ENCODE data around the gene NME2. TPM values are rescaled to one million over a fixed set of nuclear protein-coding genes. Genes with fewer than 3 reads are reported as not detected.
A peak's percentile ranks its signal among the peaks of the same experiment; 100 is the strongest.

The NME2 gene
- total RNA-seq, result 469 TPM
- polyA plus RNA-seq (ENCODE audit: insufficient read depth in 1 of 8, insufficient read length in 8 of 8, low replicate concordance in 1 of 8), result 100 to 1,000 TPM; 333 to 419 (median 370) TPM
- long read RNA-seq, donor 1, transcript NME2-205 (5 exons, 826 nt), result major isoform, 109 of 154 reads
- long read RNA-seq, donor 1, transcript NME2-202 (4 exons, 866 nt), result minor isoform, 20 of 154 reads
- long read RNA-seq, donor 1, transcript NME2-209 (2 exons, 789 nt), result minor isoform, 15 of 154 reads
- long read RNA-seq, donor 1, transcript NME2-201 (4 exons, 568 nt), result minor isoform, 5 of 154 reads
- long read RNA-seq, donor 1, partial matches to known transcripts, result 0 of 154 reads
- long read RNA-seq, donor 1, other reads (novel, unspliced or antisense), result 0 of 154 reads
- long read RNA-seq, donor 2, transcript NME2-205 (5 exons, 826 nt), result major isoform, 21 of 30 reads
- long read RNA-seq, donor 2, partial matches to known transcripts, result 0 of 30 reads
- long read RNA-seq, donor 2, other reads (novel, unspliced or antisense), result 0 of 30 reads
- long read RNA-seq, donor 3, transcript NME2-205 (5 exons, 826 nt), result major isoform, 171 of 226 reads
- long read RNA-seq, donor 3, transcript NME2-208 (3 exons, 565 nt), result minor isoform, 10 of 226 reads
- long read RNA-seq, donor 3, transcript NME2-202 (4 exons, 866 nt), result minor isoform, 20 of 226 reads
- long read RNA-seq, donor 3, transcript NME2-209 (2 exons, 789 nt), result minor isoform, 18 of 226 reads
- long read RNA-seq, donor 3, partial matches to known transcripts, result 0 of 226 reads
- long read RNA-seq, donor 3, other reads (novel, unspliced or antisense), result 0 of 226 reads
- long read RNA-seq, donor 4, transcript NME2-209 (2 exons, 789 nt), result minor isoform, 15 of 220 reads
- long read RNA-seq, donor 4, transcript NME2-208 (3 exons, 565 nt), result minor isoform, 8 of 220 reads
- long read RNA-seq, donor 4, transcript NME2-202 (4 exons, 866 nt), result minor isoform, 32 of 220 reads
- long read RNA-seq, donor 4, transcript NME2-205 (5 exons, 826 nt), result major isoform, 154 of 220 reads
- long read RNA-seq, donor 4, partial matches to known transcripts, result 0 of 220 reads
- long read RNA-seq, donor 4, other reads (novel, unspliced or antisense), result 0 of 220 reads
- long read RNA-seq, donor 5, transcript NME2-209 (2 exons, 789 nt), result minor isoform, 62 of 603 reads
- long read RNA-seq, donor 5, transcript NME2-205 (5 exons, 826 nt), result major isoform, 275 of 603 reads
- long read RNA-seq, donor 5, transcript NME2-202 (4 exons, 866 nt), result minor isoform, 71 of 603 reads
- long read RNA-seq, donor 5, transcript NME2-204 (5 exons, 749 nt), result minor isoform, 156 of 603 reads
- long read RNA-seq, donor 5, partial matches to known transcripts, result 10 of 603 reads
- long read RNA-seq, donor 5, other reads (novel, unspliced or antisense), result 5 of 603 reads
- long read RNA-seq, donor 6, transcript NME2-208 (3 exons, 565 nt), result minor isoform, 17 of 570 reads
- long read RNA-seq, donor 6, transcript NME2-209 (2 exons, 789 nt), result minor isoform, 42 of 570 reads
- long read RNA-seq, donor 6, transcript NME2-205 (5 exons, 826 nt), result major isoform, 380 of 570 reads
- long read RNA-seq, donor 6, transcript NME2-202 (4 exons, 866 nt), result minor isoform, 90 of 570 reads
- long read RNA-seq, donor 6, partial matches to known transcripts, result 11 of 570 reads
- long read RNA-seq, donor 6, other reads (novel, unspliced or antisense), result 6 of 570 reads
- long read RNA-seq, donor 7, transcript NME2-202 (4 exons, 866 nt), result minor isoform, 53 of 467 reads
- long read RNA-seq, donor 7, transcript NME2-209 (2 exons, 789 nt), result minor isoform, 51 of 467 reads
- long read RNA-seq, donor 7, transcript NME2-201 (4 exons, 568 nt), result minor isoform, 10 of 467 reads
- long read RNA-seq, donor 7, transcript NME2-205 (5 exons, 826 nt), result major isoform, 318 of 467 reads
- long read RNA-seq, donor 7, partial matches to known transcripts, result 12 of 467 reads
- long read RNA-seq, donor 7, other reads (novel, unspliced or antisense), result 7 of 467 reads
- long read RNA-seq, donor 8, transcript NME2-202 (4 exons, 866 nt), result minor isoform, 28 of 292 reads
- long read RNA-seq, donor 8, transcript NME2-205 (5 exons, 826 nt), result major isoform, 184 of 292 reads
- long read RNA-seq, donor 8, transcript NME2-209 (2 exons, 789 nt), result minor isoform, 47 of 292 reads
- long read RNA-seq, donor 8, transcript NME2-208 (3 exons, 565 nt), result minor isoform, 9 of 292 reads
- long read RNA-seq, donor 8, partial matches to known transcripts, result 7 of 292 reads
- long read RNA-seq, donor 8, other reads (novel, unspliced or antisense), result 0 of 292 reads
- long read RNA-seq, donor 9, transcript NME2-202 (4 exons, 866 nt), result minor isoform, 38 of 285 reads
- long read RNA-seq, donor 9, transcript NME2-205 (5 exons, 826 nt), result major isoform, 178 of 285 reads
- long read RNA-seq, donor 9, transcript NME2-201 (4 exons, 568 nt), result minor isoform, 11 of 285 reads
- long read RNA-seq, donor 9, transcript NME2-209 (2 exons, 789 nt), result minor isoform, 39 of 285 reads
- long read RNA-seq, donor 9, partial matches to known transcripts, result 10 of 285 reads
- long read RNA-seq, donor 9, other reads (novel, unspliced or antisense), result 0 of 285 reads
- long read RNA-seq, donor 10, transcript NME2-205 (5 exons, 826 nt), result major isoform, 293 of 454 reads
- long read RNA-seq, donor 10, transcript NME2-202 (4 exons, 866 nt), result minor isoform, 49 of 454 reads
- long read RNA-seq, donor 10, transcript NME2-208 (3 exons, 565 nt), result minor isoform, 21 of 454 reads
- long read RNA-seq, donor 10, transcript NME2-209 (2 exons, 789 nt), result minor isoform, 54 of 454 reads
- long read RNA-seq, donor 10, partial matches to known transcripts, result 25 of 454 reads
- long read RNA-seq, donor 10, other reads (novel, unspliced or antisense), result 0 of 454 reads
- long read RNA-seq, donor 11, transcript NME2-205 (5 exons, 826 nt), result major isoform, 216 of 319 reads
- long read RNA-seq, donor 11, transcript NME2-209 (2 exons, 789 nt), result minor isoform, 37 of 319 reads
- long read RNA-seq, donor 11, transcript NME2-201 (4 exons, 568 nt), result minor isoform, 8 of 319 reads
- long read RNA-seq, donor 11, transcript NME2-202 (4 exons, 866 nt), result minor isoform, 30 of 319 reads
- long read RNA-seq, donor 11, partial matches to known transcripts, result 11 of 319 reads
- long read RNA-seq, donor 11, other reads (novel, unspliced or antisense), result 0 of 319 reads

DNA sequence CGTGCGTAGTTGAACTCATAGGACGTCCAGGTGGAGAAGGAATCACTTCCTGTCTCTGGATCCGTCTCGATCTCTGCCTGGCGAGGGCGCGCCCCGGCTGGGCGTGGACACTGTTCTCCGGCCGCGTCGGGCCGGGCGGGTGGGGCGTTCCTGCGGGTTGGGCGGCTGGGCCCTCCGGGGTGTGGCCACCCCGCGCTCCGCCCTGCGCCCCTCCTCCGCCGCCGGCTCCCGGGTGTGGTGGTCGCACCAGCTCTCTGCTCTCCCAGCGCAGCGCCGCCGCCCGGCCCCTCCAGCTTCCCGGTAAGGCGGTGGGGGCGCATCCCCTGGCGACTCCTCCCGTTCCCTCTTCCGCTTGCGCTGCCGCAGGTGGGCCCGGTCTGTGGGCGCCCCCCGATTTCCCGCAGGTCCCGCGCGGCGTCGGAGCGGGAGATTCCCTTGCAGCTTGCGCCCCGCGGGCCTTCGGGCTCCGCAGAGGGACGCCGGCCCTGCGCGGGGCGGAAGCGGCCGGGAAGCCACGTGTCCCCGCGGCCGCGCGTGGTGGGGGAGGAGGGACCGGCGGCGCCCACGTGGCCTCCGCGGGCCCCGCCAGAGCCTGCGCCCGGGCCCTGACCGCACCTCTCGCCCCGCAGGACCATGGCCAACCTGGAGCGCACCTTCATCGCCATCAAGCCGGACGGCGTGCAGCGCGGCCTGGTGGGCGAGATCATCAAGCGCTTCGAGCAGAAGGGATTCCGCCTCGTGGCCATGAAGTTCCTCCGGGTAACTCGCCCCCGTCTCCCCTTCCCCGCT is at the start of gene NME2:
Gene NME2, plus strand, starts transcription at position 214 of the 789 bp plus-strand sequence. Its CDS starts 420 bp downstream, at position 634.
- Histone ChIP-seq H3K27me3 (ENCODE audit: control insufficient read depth, insufficient read depth, low read length) (no peaks in the 10 kb centered on the region), H3K36me3 (ENCODE audit: control insufficient read depth, insufficient read depth, low read length) (peaks cover 46% of the 10 kb centered on the region), H3K4me1 (ENCODE audit: control insufficient read depth, insufficient read depth, low read length) (peaks cover 13% of the 10 kb centered on the region), H3K9me3 (replicated peaks; ENCODE audit: control insufficient read depth, low read depth, low read length) (no peaks in the 10 kb centered on the region), H3K27ac (ENCODE audit: low read length) (peak within 1 kb of the TSS; percentile 91), H3K4me3 (ENCODE audit: low read length) (peak within 1 kb of the TSS; percentile 71)
- WGBS (ENCODE audit: insufficient coverage), result under 1% methylated on average over 98 of the region's 98 CpGs
- DNase-seq, result peak; percentile 93

- no peak overlapping the region for H3K4me3 ChIP-seq (ENCODE audit: low read length)
- H3K27ac ChIP-seq (ENCODE audit: low read length), result no peak overlapping the region
- 77% methylated on average over 3 of the region's 14 CpGs for WGBS (ENCODE audit: insufficient coverage)
Observed at GRCh38 chr17:51118330-51119195, 47.6 kb upstream of the NME2 start.

GRCh38 chr17:51119415-51120356 is 46.5 kb upstream of the NME2 start:
- Histone ChIP-seq H3K27me3 (ENCODE audit: control insufficient read depth, insufficient read depth, low read length) (no peaks in the 10 kb centered on the region), H3K4me1 (ENCODE audit: control insufficient read depth, insufficient read depth, low read length) (peaks cover 13% of the 10 kb centered on the region), H3K27ac (ENCODE audit: low read length) (peak overlapping the region; percentile 97), H3K4me3 (ENCODE audit: low read length) (peak overlapping the region; percentile 79), H3K9me3 (replicated peaks; ENCODE audit: control insufficient read depth, low read depth, low read length) (no peaks in the 10 kb centered on the region), H3K36me3 (ENCODE audit: control insufficient read depth, insufficient read depth, low read length) (no peaks in the 10 kb centered on the region)
- WGBS (ENCODE audit: insufficient coverage), result under 1% methylated on average over 28 of the region's 49 CpGs
- DNase-seq, result peak; percentile 89

More at GRCh38 chr17:51118330-51119195, 47.6 kb upstream of the NME2 start:
- Histone ChIP-seq H3K27me3 (ENCODE audit: control insufficient read depth, insufficient read depth, low read length) (no peaks in the 10 kb centered on the region), H3K9me3 (replicated peaks; ENCODE audit: control insufficient read depth, low read depth, low read length) (no peaks in the 10 kb centered on the region), H3K4me1 (ENCODE audit: control insufficient read depth, insufficient read depth, low read length) (peaks cover 13% of the 10 kb centered on the region), H3K36me3 (ENCODE audit: control insufficient read depth, insufficient read depth, low read length) (no peaks in the 10 kb centered on the region)
- DNase-seq, result peak; percentile 33

DNA sequence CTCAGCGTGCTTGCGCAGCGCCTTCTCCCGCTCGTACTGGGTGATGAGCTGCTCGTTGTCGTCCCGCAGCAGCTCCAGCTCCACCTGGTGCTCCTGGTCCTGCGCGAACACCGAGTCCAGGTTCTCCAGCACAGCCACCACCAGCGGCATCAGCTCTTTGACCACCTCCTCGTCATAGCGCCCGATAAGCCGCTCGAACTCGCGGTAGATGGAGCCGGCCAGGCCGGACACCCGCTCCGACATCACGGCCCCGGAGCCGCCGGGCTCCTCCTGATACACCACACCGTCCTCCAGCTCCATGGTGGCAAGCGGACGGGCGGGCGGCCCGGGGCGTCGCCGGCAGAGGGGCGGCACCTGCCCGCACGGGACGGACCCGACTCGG is 45.9 kb upstream of the NME2 start:
- DNase-seq, result no peak
- Histone ChIP-seq H3K36me3 (ENCODE audit: control insufficient read depth, insufficient read depth, low read length) (no peaks in the 10 kb centered on the region), H3K9me3 (replicated peaks; ENCODE audit: control insufficient read depth, low read depth, low read length) (no peaks in the 10 kb centered on the region), H3K27me3 (ENCODE audit: control insufficient read depth, insufficient read depth, low read length) (no peaks in the 10 kb centered on the region), H3K4me3 (ENCODE audit: low read length) (peak overlapping the region; percentile 79), H3K27ac (ENCODE audit: low read length) (peak overlapping the region; percentile 97), H3K4me1 (ENCODE audit: control insufficient read depth, insufficient read depth, low read length) (peaks cover 13% of the 10 kb centered on the region)
- WGBS (ENCODE audit: insufficient coverage), result under 1% methylated on average over 42 of the region's 42 CpGs

DNA sequence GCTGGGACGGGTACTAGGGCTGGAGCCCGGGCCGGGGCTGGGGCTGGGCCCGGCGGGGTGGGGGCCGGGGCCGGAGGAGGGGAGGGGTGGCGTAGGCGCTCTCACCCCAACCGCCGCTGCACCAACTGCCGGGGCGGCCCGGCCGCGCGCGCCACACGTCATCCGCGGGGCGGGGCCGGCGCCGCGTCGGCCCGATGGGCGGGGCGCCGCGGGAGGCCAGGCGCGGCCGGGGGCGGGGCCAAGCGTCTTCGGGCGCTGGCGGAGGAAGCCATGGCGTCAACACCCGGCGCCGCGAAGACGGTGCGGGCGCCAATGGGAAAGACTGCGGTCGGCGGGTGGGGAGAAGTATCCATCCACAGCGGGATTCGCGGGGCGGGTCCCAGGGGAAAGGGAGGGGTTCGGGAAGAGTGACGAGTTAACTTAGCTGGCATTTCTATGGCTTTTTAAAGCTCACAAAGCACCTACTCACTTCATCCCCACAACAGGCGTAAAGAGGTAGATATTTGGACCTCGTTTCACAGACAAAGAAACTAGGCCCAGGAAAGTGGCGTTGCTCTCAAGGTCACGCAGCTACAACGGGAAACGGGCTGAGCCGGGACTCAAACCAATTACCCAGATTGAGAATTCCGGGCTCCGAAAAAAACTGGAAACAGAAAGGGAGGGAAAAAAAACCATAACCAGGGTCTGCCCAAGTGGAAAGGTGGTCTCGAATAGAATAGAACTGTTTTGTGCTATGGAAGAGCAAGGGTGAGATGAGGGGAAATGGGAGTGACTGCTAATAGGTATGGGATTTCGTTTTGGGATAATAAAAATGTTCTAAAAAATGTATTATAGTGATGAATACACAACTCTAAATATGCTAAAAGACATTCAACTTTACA is 45.2 kb upstream of the NME2 start, which contains the start of gene SPAG9:
Gene SPAG9, minus strand, starts transcription at position 130 of the 881 bp plus-strand sequence. CDS start 212 bp downstream, outside the sequence.
- Histone ChIP-seq H3K4me3 (ENCODE audit: low read length) (peak within 1 kb of the TSS; percentile 86), H3K4me1 (ENCODE audit: control insufficient read depth, insufficient read depth, low read length) (peaks cover 13% of the 10 kb centered on the region), H3K9me3 (replicated peaks; ENCODE audit: control insufficient read depth, low read depth, low read length) (no peaks in the 10 kb centered on the region), H3K27me3 (ENCODE audit: control insufficient read depth, insufficient read depth, low read length) (no peaks in the 10 kb centered on the region), H3K27ac (ENCODE audit: low read length) (peak within 1 kb of the TSS; percentile 100), H3K36me3 (ENCODE audit: control insufficient read depth, insufficient read depth, low read length) (no peaks in the 10 kb centered on the region)
- under 1% methylated on average over 51 of the region's 68 CpGs for WGBS (ENCODE audit: insufficient coverage)
- DNase-seq, result peak; percentile 98
